Testis (tissue), 2 donors: ENCODE measurements around the gene PLEKHO1.

ENCODE experiments used
- CTCF ChIP-seq, 3 experiments: fragments of 450-650 bp in 2 of 3; fragments of 200-600 bp in 1 of 3; sonication (generic) in 1 of 3; IDR thresholded peaks; one replicate each; pipeline ENCODE4 v1.5.1; 2016 to 2019; ENCODE audit warnings: antibody characterized with exemption in 3 of 3, mild to moderate bottlenecking in 2 of 3, moderate library complexity in 1 of 3
- POLR2A ChIP-seq: fragments of 450-650 bp; IDR thresholded peaks from one replicate; pipeline ENCODE4 v1.6.1; 2017; ENCODE audit warnings: antibody characterized with exemption, mild to moderate bottlenecking, moderate library complexity

- no peak for TF ChIP-seq CTCF (IDR thresholded peaks at IDR 0.05)
- TF ChIP-seq POLR2A: no peak
Observed at GRCh38 chr1:150182247-150182646, 32.5 kb downstream of the PLEKHO1 start.
